ENCODE measurements around the gene PRPF6.

The PRPF6 gene

DNA sequence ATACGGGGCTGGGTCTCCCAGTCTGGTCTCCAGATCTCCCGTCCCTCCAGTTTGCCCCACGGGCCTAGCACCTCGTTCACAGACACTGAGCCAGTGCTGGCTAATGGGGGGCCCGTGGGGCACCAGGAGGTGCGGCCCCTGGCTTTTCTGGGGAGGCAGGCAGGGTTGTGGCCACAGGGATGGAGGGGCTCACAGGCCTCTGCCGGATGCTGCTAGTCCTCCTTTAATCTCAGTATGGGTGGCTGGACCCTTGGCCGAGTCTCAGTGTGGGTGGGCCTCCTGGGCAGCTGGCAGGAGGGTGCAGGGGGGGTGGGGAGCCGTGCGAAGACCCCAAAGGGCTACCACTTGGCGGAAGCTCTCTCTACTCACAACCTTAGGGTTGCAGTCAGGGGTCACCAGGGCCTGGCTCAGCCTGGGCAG, 70.1 kb downstream of the PRPF6 start:
- no peak overlapping the region for H3K4me3 ChIP-seq (ENCODE audit: control insufficient read depth, low read depth, low read length)
- TF ChIP-seq CTCF (conservative IDR thresholded peaks at IDR 0.05; ENCODE audit: control insufficient read depth, insufficient read depth, low read depth, low read length): no peak
- no peak for DNase-seq (ENCODE audit: low read depth)

GRCh38 chr20:64051561-64052325, 70.8 kb downstream of the PRPF6 start:
- no peak for TF ChIP-seq CTCF (conservative IDR thresholded peaks at IDR 0.05; ENCODE audit: control insufficient read depth, insufficient read depth, low read depth, low read length)
- DNase-seq (ENCODE audit: low read depth): no peak
- no peak overlapping the region for H3K4me3 ChIP-seq (ENCODE audit: control insufficient read depth, low read depth, low read length)

- DNase-seq (ENCODE audit: low read depth): no peak
- TF ChIP-seq CTCF (conservative IDR thresholded peaks at IDR 0.05; ENCODE audit: control insufficient read depth, insufficient read depth, low read depth, low read length): no peak
- H3K4me3 ChIP-seq (ENCODE audit: control insufficient read depth, low read depth, low read length): no peak overlapping the region
Observed at GRCh38 chr20:64052326-64052722, 71.4 kb downstream of the PRPF6 start.

- no peak for TF ChIP-seq CTCF (conservative IDR thresholded peaks at IDR 0.05; ENCODE audit: control insufficient read depth, insufficient read depth, low read depth, low read length)
- no peak overlapping the region for H3K4me3 ChIP-seq (ENCODE audit: control insufficient read depth, low read depth, low read length)
- DNase-seq (ENCODE audit: low read depth): no peak
Observed at GRCh38 chr20:64052987-64053840, 72.3 kb downstream of the PRPF6 start.

GRCh38 chr20:64053841-64054661, 73.1 kb downstream of the PRPF6 start:
- TF ChIP-seq CTCF (conservative IDR thresholded peaks at IDR 0.05; ENCODE audit: control insufficient read depth, insufficient read depth, low read depth, low read length): no peak
- DNase-seq (ENCODE audit: low read depth): no peak
- H3K4me3 ChIP-seq (ENCODE audit: control insufficient read depth, low read depth, low read length): no peak overlapping the region

GRCh38 chr20:64055396-64055892, 74.5 kb downstream of the PRPF6 start:
- H3K4me3 ChIP-seq (ENCODE audit: control insufficient read depth, low read depth, low read length): no peak overlapping the region
- no peak for DNase-seq (ENCODE audit: low read depth)
- TF ChIP-seq CTCF (conservative IDR thresholded peaks at IDR 0.05; ENCODE audit: control insufficient read depth, insufficient read depth, low read depth, low read length): no peak

Measured in fibroblast of mammary gland (primary cell).